B cell (primary cell): ENCODE data around the gene SUV39H2.

ENCODE experiments used
- CTCF ChIP-seq: fragments of 200-600 bp; IDR thresholded peaks from one replicate; pipeline ENCODE4 v1.8.0; 2022; ENCODE audit warnings: antibody characterized with exemption, mild to moderate bottlenecking
- EZH2 ChIP-seq: IDR thresholded peaks from 2 replicates; pipeline ENCODE4 v1.6.1; 2012; ENCODE audit warnings: borderline replicate concordance, low read depth, mild to moderate bottlenecking, moderate library complexity, low read length; ENCODE audit not compliant: insufficient read depth, poor library complexity, severe bottlenecking

- TF ChIP-seq CTCF (no peak), EZH2 (no peak)
These were observed at the start of gene SUV39H2 for GRCh38 chr10:14878266-14879123.
